HG02981 (cell line): ENCODE measurements around the gene OR51A2.
"Not testable (repeated sequence)": the region's sequence is repeated elsewhere in the genome, so short reads cannot be mapped to it uniquely, and the experiment has no call there.

Experiments used
- ATAC-seq: cut with Tn5 transposase; IDR thresholded peaks from one replicate; pipeline ENCODE4 v1.9.1; 2021; ENCODE audit warnings: mild to moderate bottlenecking, moderate library complexity; ENCODE audit not compliant: unreplicated experiment

The OR51A2 gene, protein sequence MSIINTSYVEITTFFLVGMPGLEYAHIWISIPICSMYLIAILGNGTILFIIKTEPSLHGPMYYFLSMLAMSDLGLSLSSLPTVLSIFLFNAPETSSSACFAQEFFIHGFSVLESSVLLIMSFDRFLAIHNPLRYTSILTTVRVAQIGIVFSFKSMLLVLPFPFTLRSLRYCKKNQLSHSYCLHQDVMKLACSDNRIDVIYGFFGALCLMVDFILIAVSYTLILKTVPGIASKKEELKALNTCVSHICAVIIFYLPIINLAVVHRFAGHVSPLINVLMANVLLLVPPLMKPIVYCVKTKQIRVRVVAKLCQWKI

GRCh38 chr11:4955613-4956012, at the start of gene OR51A2:
Gene OR51A2, minus strand, starts transcription at chr11:4955713. Its CDS starts 0 bp downstream, at chr11:4955713.
- ATAC-seq, result not testable (repeated sequence)

- ATAC-seq, result no peak
Measured at GRCh38 chr11:5004424-5005274, 49.1 kb upstream of the OR51A2 start.

GRCh38 chr11:4994551-4994950, 39.0 kb upstream of the OR51A2 start, which contains the start of gene OR51L1:
Gene OR51L1, plus strand, starts transcription at chr11:4994851. Its CDS starts 4,132 bp downstream, at chr11:4998983.
- ATAC-seq, result no peak

DNA sequence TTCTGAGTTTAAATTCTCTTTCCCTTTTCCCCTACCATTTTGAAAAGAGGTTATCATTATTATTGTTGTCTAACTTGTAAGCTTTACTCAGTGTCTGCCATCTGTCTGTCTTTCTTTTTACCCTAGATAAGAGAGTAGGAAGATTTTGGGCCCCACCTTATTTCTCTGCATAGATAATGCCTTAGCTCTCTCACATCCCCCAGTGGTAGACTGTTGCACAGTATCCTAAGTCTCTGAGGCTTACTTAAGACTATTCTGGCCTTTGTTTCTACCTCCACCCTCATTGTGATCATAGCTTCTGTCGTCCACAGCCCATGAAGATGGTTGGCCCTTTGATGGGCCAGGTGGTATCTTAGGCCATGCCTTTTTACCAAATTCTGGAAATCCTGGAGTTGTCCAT, 35.5 kb upstream of the OR51A2 start:
- ATAC-seq, result no peak

DNA sequence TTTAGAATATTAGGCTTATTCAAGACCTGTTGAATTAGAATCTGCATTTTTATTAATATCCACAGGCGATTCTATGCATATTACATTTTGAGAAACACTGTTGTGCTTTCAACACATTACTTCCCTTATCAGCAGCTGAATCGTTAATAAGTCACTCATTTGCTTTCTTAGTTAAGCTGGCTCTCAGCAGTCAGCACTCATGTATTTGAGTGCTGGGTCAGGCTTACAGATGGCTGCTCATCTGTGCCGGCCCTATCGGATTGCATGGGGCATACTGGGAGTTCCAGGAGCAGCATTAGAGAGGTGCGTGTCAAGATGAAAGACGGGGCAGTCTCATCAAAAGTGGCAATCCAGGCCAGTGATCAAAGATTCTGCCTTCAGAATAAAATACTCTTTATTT, 28.3 kb upstream of the OR51A2 start:
- no peak for ATAC-seq

DNA sequence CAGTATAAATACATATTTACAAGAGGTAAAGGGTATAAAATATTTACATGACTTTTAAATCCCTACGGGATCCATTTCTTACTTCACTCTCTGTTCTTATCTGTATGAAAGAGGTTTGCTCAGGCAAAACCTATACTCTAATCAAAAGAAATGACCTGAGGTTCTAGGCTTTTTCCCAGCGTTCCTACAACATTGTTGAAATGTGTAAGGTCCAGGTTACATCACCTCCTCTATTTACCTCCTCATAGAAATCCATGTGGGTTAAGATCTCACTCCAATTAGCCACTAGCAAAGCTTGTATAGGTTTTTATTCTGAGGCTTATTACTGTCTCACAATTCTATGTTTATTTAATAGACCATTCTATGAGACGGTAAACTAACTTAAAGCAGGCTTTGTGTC, 27.2 kb upstream of the OR51A2 start:
- no peak for ATAC-seq

DNA sequence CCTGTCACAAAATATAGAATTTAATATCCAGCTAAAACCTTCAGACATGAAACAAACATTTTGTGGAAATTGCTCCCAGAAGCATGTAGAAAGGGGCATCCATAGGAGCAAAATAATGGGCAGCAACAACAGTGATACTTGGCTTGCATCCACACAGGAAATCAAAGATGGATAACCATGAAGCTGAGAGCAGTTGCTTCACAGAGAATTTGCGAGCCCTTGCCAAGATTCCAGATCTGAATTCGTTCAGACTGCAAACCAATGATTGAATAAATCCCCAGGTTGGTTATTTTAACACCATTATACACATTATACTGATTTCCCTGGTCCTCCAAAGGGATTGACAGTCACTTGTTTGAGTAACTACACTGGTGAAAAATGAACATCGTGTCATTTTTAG, 23.5 kb upstream of the OR51A2 start:
- ATAC-seq, result no peak

GRCh38 chr11:4975436-4975835, 19.9 kb upstream of the OR51A2 start:
- no peak for ATAC-seq

DNA sequence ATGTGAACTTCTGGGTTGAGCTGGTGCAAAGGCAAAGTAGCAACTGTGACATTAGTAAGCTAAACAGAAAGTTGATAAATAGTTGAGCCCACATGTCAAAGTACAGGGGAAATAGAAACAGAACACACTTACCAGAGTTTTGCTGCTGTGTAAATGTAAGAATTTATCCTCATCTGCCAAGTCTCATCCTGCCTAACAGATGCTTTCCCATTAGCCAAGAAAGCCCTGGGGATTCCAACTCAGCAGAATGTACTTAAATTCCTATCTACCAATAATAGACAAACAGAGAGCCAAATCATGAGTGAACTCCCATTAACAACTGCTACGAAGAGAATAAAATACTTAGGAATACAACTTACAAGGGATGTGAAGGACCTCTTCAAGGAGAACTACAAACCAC, 7.3 kb upstream of the OR51A2 start:
- no peak for ATAC-seq

GRCh38 chr11:4960877-4961276, 5.4 kb upstream of the OR51A2 start:
- no peak for ATAC-seq

GRCh38 chr11:4957396-4957795, 1.9 kb upstream of the OR51A2 start:
- no peak for ATAC-seq

- no peak for ATAC-seq
Measured at GRCh38 chr11:4947505-4947904, 8.0 kb downstream of the OR51A2 start, which contains the start of gene OR51A4. Gene OR51A4, minus strand, starts transcription at chr11:4947605. Its CDS starts 505 bp downstream, at chr11:4947100.

- ATAC-seq, result no peak
Measured at GRCh38 chr11:4936745-4937144, 18.8 kb downstream of the OR51A2 start.

DNA sequence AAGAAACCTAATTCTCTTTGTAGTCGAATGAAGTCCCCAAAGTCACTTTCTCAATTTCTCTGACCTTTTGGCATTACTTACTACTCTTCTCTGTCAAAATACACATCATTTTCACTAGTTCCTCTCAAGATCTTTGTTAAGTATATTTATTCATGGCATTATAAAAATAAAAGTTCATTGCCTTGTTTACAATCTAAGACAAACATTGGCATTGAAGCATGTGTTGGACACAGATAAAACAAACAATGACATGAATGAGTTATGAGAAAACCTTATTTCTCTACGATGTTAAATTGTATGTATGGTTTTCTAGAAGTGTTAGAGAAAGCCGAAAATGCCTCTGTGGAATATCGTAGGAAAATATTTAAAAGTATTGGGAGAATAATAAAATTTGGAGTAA, 22.8 kb downstream of the OR51A2 start:
- ATAC-seq, result no peak

DNA sequence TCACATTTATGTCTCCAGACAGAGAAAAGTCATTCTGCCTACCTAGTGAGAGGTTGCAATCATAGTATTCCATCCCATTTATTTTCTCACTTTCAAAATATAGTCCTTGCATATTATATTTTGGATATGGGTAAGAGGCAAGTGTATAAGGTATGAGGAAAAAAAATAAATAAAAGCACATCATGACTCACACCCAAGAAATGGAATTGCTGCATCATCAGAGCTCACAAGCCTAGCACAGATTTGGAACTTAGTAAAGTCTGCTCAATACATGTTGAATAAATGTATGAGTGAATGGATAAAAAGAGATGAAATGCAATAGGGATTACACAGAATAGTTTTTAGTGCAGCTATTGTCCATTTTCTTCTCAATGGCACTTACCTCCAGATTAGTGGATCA, 28.9 kb downstream of the OR51A2 start:
- no peak for ATAC-seq

- no peak for ATAC-seq
Measured at GRCh38 chr11:4924239-4924638, 31.3 kb downstream of the OR51A2 start, which contains the start of gene OR51G1. Gene OR51G1, minus strand, starts transcription at chr11:4924339. Its CDS starts 0 bp downstream, at chr11:4924339.

DNA sequence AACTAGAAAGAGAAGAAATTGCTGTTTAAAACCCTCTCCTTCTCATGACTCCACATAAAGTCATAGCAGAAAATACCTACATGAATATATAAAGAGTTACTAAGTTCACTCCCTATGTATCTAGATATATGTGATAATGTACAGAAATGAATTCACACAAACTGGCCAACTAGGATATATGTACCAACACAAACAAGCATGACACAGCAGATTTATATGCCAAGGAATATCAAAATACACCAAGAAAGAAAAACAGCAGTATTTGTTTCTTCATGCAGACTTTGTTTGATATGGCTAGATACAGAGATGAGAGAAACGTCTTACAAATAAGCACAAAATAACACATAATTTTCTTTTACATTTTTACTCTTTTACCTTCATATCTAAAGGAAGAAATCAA, 33.2 kb downstream of the OR51A2 start:
- no peak for ATAC-seq

- ATAC-seq, result no peak
Measured at GRCh38 chr11:4921796-4922195, 33.7 kb downstream of the OR51A2 start.

DNA sequence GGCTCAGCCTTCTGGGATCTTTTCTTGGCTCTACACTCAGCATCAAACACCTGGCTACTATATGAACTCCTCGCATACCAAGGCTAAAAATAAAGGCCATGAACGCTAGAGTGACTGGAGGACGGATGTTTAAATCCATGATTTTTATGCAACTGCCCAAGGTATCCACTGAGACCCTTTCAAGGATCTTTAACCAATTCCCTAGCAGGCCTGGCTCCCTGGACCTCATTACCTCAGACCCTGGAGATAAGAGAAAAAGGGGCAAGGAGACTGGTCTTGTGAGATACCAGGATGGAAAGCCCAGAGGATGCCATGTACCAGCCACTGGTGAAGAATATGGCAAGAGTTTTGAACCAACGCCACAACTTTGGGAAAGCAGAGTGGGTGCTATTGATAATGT, 36.3 kb downstream of the OR51A2 start, which contains the start of gene OR51G2:
Gene OR51G2, minus strand, starts transcription at position 101 of the 400 bp plus-strand sequence. CDS start 3,687 bp downstream, outside the sequence.
- no peak for ATAC-seq

DNA sequence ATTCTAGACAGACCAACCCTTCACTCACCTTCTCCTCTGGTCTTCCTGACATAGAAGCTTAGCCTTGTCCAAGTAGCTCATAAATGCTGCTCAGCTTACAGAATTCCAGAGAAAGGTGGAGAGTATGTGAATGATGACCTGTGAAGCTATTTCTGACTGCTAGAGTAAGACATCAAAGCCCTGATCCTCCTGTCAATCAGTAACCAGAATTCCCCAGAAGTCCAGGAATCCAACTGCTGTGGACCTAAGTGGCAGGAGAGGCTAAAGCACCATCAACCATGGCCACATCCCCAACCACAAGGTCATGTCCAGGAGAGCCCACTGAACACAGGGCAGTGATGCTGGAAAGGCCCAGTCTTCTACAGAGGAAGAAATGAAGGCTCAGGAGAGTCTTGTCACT, 38.9 kb downstream of the OR51A2 start:
- no peak for ATAC-seq
